ENCODE data around the gene C4BPB. TPM values are rescaled to one million over a fixed set of nuclear protein-coding genes. Genes with fewer than 3 reads are reported as not detected.
A peak's percentile ranks its signal among the peaks of the same experiment; 100 is the strongest.

C4BPB gene
- total RNA-seq, 2 experiments from 2014 or later = 1.3 to 1.4 TPM

DNA sequence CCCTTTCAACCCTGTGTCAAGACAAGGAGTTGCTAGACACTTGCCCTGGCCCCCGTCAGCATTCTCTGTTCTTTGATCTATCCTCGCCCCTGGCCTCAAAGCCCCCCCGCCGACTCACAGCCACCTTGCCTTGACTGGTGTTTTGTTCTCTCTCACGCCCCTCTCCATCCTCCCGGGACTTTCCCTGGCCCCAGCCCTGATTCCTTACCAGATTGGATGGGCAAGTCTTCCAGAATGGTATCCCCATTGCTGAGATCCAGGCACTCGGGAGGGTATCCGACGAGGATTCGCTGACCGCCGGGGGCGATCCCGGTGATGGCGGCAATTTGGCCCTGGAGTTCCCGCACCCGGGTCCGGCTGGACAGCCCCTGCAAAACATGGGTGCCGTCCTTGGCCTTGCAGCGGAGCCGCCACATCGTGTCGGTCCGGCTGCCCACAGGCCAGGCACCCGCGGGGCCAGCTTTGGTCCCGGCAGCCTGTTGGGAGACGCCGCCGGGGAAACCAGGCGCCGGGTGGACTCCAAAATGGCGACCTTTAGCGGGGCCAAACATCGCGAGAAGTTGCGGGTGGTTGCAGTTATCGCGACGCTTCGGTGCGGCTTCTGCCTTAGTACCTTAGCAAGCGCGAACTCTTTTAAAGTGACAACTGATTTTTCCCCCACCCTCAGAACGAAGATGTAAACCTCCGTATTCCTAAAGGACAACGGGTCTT is 38.0 kb upstream of the C4BPB start:
- Mint-ChIP-seq H3K4me1 (peaks cover 60% of the 10 kb centered on the region), H3K27me3 (no peaks in the 10 kb centered on the region), H3K27ac (peak overlapping the region; percentile 98), H3K36me3 (ENCODE audit: low read depth) (peaks cover 23% of the 10 kb centered on the region), H3K9me3 (ENCODE audit: low read depth) (no peaks in the 10 kb centered on the region), H3K4me3 (peak overlapping the region; percentile 99)
- ATAC-seq (peak; percentile 67), DNase-seq (peak; percentile 96)
- POLR2A ChIA-PET = interaction anchor here (1.0 kb wide), 1 partner anchor 270 kb away, joined by 3 read pairs; no protein-coding TSS in a partner anchor
- CTCF ChIA-PET = interaction anchor here (1.0 to 1.8 kb wide), 14 partner anchors 8 to 449 kb away, joined by 3 to 8 read pairs (median 4); no protein-coding TSS in a partner anchor
- intact Hi-C loops (cut with DNase I, micrococcal nuclease) = loop anchor here (1.0 to 10.0 kb wide), 9 partner anchors 27 to 814 kb away; partner anchors contain the start of gene CD55 (in 2 of the 2)

DNA sequence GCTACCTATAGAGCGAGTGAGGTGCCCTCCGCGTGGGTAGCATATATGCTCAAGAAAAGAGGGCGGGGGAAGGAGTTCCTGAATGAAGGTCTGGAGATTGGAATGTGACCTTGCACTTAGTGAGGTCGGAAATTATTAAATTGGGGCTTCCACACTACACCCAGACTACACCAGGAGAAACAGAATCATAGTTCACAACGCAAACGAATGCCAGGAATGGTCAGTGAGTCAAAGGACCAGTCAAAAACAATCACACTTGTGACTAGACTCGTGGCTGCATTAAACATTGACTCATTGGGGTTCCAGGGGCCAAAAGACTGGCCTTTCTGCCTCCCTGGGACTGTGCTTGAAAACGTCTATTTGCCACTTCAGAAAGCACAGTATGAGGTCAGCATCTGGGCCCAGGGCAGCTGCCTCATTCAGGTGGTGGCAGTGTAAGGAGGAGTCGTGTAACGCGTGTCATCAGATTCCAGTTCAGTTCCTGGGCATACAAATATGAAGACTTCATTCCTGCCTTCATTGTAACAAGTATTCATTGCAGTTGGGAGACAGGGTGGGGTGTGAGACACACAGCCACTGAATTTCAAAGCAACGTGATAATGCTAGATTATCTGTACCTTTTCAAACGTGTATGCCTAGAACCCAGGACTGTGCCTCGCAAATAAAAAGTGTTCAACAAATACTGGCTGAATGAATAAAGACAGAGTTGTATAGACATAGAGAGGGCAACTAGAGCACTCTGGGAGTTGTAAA is 37.3 kb upstream of the C4BPB start, which contains the start of gene YOD1:
YOD1 (minus strand) TSS at position 18 of the 753 bp plus-strand sequence. CDS start 178 bp downstream, outside the sequence.
- Mint-ChIP-seq H3K27me3 (no peaks in the 10 kb centered on the region), H3K4me3 (peak within 1 kb of the TSS; percentile 99), H3K27ac (peak within 1 kb of the TSS; percentile 98), H3K4me1 (peaks cover 55% of the 10 kb centered on the region), H3K9me3 (ENCODE audit: low read depth) (no peaks in the 10 kb centered on the region), H3K36me3 (ENCODE audit: low read depth) (peaks cover 20% of the 10 kb centered on the region)
- ChIA-PET CTCF (interaction anchor here (1.8 kb wide), 1 partner anchor 7 kb away, joined by 8 read pairs; no protein-coding TSS in a partner anchor), POLR2A (no interaction called here)
- no peak for ATAC-seq
- peak; percentile 34 for DNase-seq
- intact Hi-C loops (cut with DNase I, micrococcal nuclease) = loop anchor here (2.0 to 10.0 kb wide), 5 partner anchors 269 to 813 kb away; partner anchors contain the start of gene CD55 (in 1 of the 2)

- H3K9me3 Mint-ChIP-seq (ENCODE audit: low read depth) = no peaks in the 10 kb centered on the region
- H3K27me3 Mint-ChIP-seq = no peaks in the 10 kb centered on the region
- peaks cover 39% of the 10 kb centered on the region for H3K4me1 Mint-ChIP-seq
- ATAC-seq (peak; percentile 83), DNase-seq (peak; percentile 96)
- intact Hi-C loops (cut with DNase I, micrococcal nuclease) = loop anchor here (2.0 to 10.0 kb wide), 4 partner anchors 284 to 812 kb away; no protein-coding TSS in a partner anchor
- ChIA-PET CTCF (interaction anchor here (0.5 to 2.9 kb wide), 9 partner anchors 16 to 348 kb away, joined by 3 to 10 read pairs (median 3); partner anchors contain the start of genes C4BPB and FCMR), POLR2A (interaction anchor here (0.6 to 1.4 kb wide), 3 partner anchors 236 to 542 kb away, joined by 4 to 5 read pairs (median 4); no protein-coding TSS in a partner anchor)
- peak within 1 kb of the TSS; percentile 99 for H3K4me3 Mint-ChIP-seq
- H3K27ac Mint-ChIP-seq = peak within 1 kb of the TSS; percentile 89
- peaks cover 7% of the 10 kb centered on the region for H3K36me3 Mint-ChIP-seq (ENCODE audit: low read depth)
Measured at GRCh38 chr1:207052911-207053769, 35.5 kb upstream of the C4BPB start, which contains the start of gene PFKFB2. PFKFB2 (plus strand) TSS chr1:207053275; CDS start chr1:207054718, 1,443 bp downstream.

DNA sequence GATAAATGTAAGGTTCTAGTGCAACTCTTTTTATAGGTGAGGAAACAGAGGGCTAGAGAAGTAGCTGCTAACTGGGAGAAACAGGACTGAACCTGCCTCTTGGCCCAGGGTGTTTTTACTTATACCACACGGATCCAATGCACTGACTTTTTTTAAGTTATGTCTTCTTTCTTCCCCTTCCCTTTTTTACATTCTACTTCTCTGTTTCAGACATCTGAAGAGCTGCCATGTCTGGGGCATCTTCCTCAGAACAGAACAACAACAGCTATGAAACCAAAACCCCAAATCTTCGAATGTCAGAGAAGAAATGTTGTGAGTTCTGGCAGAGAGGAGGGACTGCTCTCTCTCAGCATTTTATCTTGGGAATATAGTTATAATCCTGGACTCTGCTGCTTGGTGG is 34.2 kb upstream of the C4BPB start:
- intact Hi-C loops (cut with DNase I, micrococcal nuclease) = loop anchor here (5.0 to 10.0 kb wide), 3 partner anchors 283 to 810 kb away; no protein-coding TSS in a partner anchor
- Mint-ChIP-seq H3K27ac (no peak overlapping the region), H3K4me3 (no peak overlapping the region), H3K4me1 (peaks cover 33% of the 10 kb centered on the region), H3K9me3 (ENCODE audit: low read depth) (no peaks in the 10 kb centered on the region), H3K27me3 (no peaks in the 10 kb centered on the region), H3K36me3 (ENCODE audit: low read depth) (peaks cover 2% of the 10 kb centered on the region)
- no peak for DNase-seq
- CTCF ChIA-PET = interaction anchor here (0.6 to 2.9 kb wide), 4 partner anchors 17 to 40 kb away, joined by 3 to 10 read pairs (median 6); no protein-coding TSS in a partner anchor
- ATAC-seq = no peak
- POLR2A ChIA-PET = no interaction called here

- Mint-ChIP-seq H3K27me3 (no peaks in the 10 kb centered on the region), H3K36me3 (ENCODE audit: low read depth) (no peaks in the 10 kb centered on the region), H3K4me3 (no peak overlapping the region), H3K4me1 (peaks cover 29% of the 10 kb centered on the region), H3K27ac (no peak overlapping the region), H3K9me3 (ENCODE audit: low read depth) (no peaks in the 10 kb centered on the region)
- intact Hi-C loops (cut with DNase I, micrococcal nuclease) = loop anchor here in 1 of 2 experiments (10.0 kb wide), 2 partner anchors 349 to 809 kb away; no protein-coding TSS in a partner anchor
- ATAC-seq = no peak
- POLR2A ChIA-PET = interaction anchor here (0.7 kb wide), 1 partner anchor 15 kb away, joined by 4 read pairs; no protein-coding TSS in a partner anchor
- CTCF ChIA-PET = interaction anchor here (0.8 to 1.6 kb wide), 4 partner anchors 8 to 19 kb away, joined by 4 to 7 read pairs (median 6); no protein-coding TSS in a partner anchor
- DNase-seq = no peak
Measured at GRCh38 chr1:207055386-207056001, 33.2 kb upstream of the C4BPB start.

- ATAC-seq (no peak), DNase-seq (no peak)
- H3K36me3 Mint-ChIP-seq (ENCODE audit: low read depth) = no peaks in the 10 kb centered on the region
- ChIA-PET POLR2A (no interaction called here), CTCF (interaction anchor here (0.6 to 1.6 kb wide), 3 partner anchors 12 to 1935 kb away, joined by 3 to 6 read pairs (median 4); partner anchors contain the start of gene RBBP5)
- H3K27me3 Mint-ChIP-seq = no peaks in the 10 kb centered on the region
- peaks cover 22% of the 10 kb centered on the region for H3K4me1 Mint-ChIP-seq
- no peaks in the 10 kb centered on the region for H3K9me3 Mint-ChIP-seq (ENCODE audit: low read depth)
- no peak overlapping the region for H3K27ac Mint-ChIP-seq
- H3K4me3 Mint-ChIP-seq = no peak overlapping the region
- intact Hi-C loops (cut with DNase I, micrococcal nuclease) = loop anchor here in 1 of 2 experiments (10.0 kb wide), 2 partner anchors 348 to 808 kb away; no protein-coding TSS in a partner anchor
Measured at GRCh38 chr1:207056673-207057072, 32.0 kb upstream of the C4BPB start.

GRCh38 chr1:207058252-207058651 is 30.4 kb upstream of the C4BPB start:
- no peaks in the 10 kb centered on the region for H3K9me3 Mint-ChIP-seq (ENCODE audit: low read depth)
- ATAC-seq = no peak
- no peak overlapping the region for H3K27ac Mint-ChIP-seq
- CTCF ChIA-PET = interaction anchor here (1.3 to 2.0 kb wide), 2 partner anchors 8 to 10 kb away, joined by 3 to 8 read pairs; partner anchors contain the start of gene YOD1
- DNase-seq = no peak
- no peak overlapping the region for H3K4me3 Mint-ChIP-seq
- H3K36me3 Mint-ChIP-seq (ENCODE audit: low read depth) = no peaks in the 10 kb centered on the region
- intact Hi-C loops (cut with DNase I, micrococcal nuclease) = loop anchor here in 1 of 2 experiments (10.0 kb wide), 2 partner anchors 347 to 807 kb away; no protein-coding TSS in a partner anchor
- POLR2A ChIA-PET = no interaction called here
- H3K4me1 Mint-ChIP-seq = peaks cover 6% of the 10 kb centered on the region
- H3K27me3 Mint-ChIP-seq = no peaks in the 10 kb centered on the region

GRCh38 chr1:207058878-207059867 is 29.5 kb upstream of the C4BPB start:
- CTCF ChIA-PET = interaction anchor here (0.8 to 2.5 kb wide), 7 partner anchors 9 to 25 kb away, joined by 3 to 13 read pairs (median 7); partner anchors contain the start of gene YOD1
- H3K4me3 Mint-ChIP-seq = no peak overlapping the region
- H3K27me3 Mint-ChIP-seq = no peaks in the 10 kb centered on the region
- no peaks in the 10 kb centered on the region for H3K9me3 Mint-ChIP-seq (ENCODE audit: low read depth)
- no peak overlapping the region for H3K27ac Mint-ChIP-seq
- H3K36me3 Mint-ChIP-seq (ENCODE audit: low read depth) = no peaks in the 10 kb centered on the region
- POLR2A ChIA-PET = no interaction called here
- peaks cover 2% of the 10 kb centered on the region for H3K4me1 Mint-ChIP-seq
- no peak for DNase-seq
- no peak for ATAC-seq
- intact Hi-C loops (cut with DNase I, micrococcal nuclease) = loop anchor here in 1 of 2 experiments (10.0 kb wide), 2 partner anchors 346 to 806 kb away; no protein-coding TSS in a partner anchor

- ChIA-PET CTCF (interaction anchor here (0.6 to 2.5 kb wide), 6 partner anchors 9 to 125 kb away, joined by 3 to 13 read pairs (median 7); no protein-coding TSS in a partner anchor), POLR2A (no interaction called here)
- no peaks in the 10 kb centered on the region for H3K9me3 Mint-ChIP-seq (ENCODE audit: low read depth)
- no peak for DNase-seq
- H3K4me3 Mint-ChIP-seq = no peak overlapping the region
- H3K27ac Mint-ChIP-seq = no peak overlapping the region
- no peaks in the 10 kb centered on the region for H3K4me1 Mint-ChIP-seq
- no peaks in the 10 kb centered on the region for H3K27me3 Mint-ChIP-seq
- intact Hi-C loops (cut with DNase I, micrococcal nuclease) = loop anchor here in 1 of 2 experiments (10.0 kb wide), 2 partner anchors 345 to 805 kb away; no protein-coding TSS in a partner anchor
- ATAC-seq = no peak
- H3K36me3 Mint-ChIP-seq (ENCODE audit: low read depth) = no peaks in the 10 kb centered on the region
Measured at GRCh38 chr1:207059881-207060280, 28.8 kb upstream of the C4BPB start.

All from activated CD4-positive, alpha-beta T cell treated with anti-CD3 and anti-CD28 coated beads for 36 hours (primary cell).